Effector memory CD4-positive, alpha-beta T cell (primary cell): ENCODE measurements around the gene KIF21B.
"Not testable (repeated sequence)": the region's sequence is repeated elsewhere in the genome, so short reads cannot be mapped to it uniquely, and the experiment has no call there.

Experiments
- DNase-seq, 3 donors: peaks; one replicate each; pipeline ENCODE4 v3.0.0-alpha.2; 2020
- H3K27ac ChIP-seq: 2 replicates; pipeline ENCODE4 v1.7.0; 2013; ENCODE audit warnings: mild to moderate bottlenecking, low read length, moderate library complexity; ENCODE audit not compliant: insufficient read depth, poor library complexity, severe bottlenecking
- H3K27me3 ChIP-seq: replicated peaks from 2 replicates; pipeline ENCODE4 v1.7.0; 2013; ENCODE audit warnings: mild to moderate bottlenecking, low read length; ENCODE audit not compliant: insufficient read depth, control insufficient read depth, poor library complexity, severe bottlenecking
- H3K36me3 ChIP-seq: 2 replicates; pipeline ENCODE4 v1.7.0; 2013; ENCODE audit warnings: mild to moderate bottlenecking, low read length, moderate library complexity; ENCODE audit not compliant: control insufficient read depth, insufficient read depth
- H3K4me1 ChIP-seq: 2 replicates; pipeline ENCODE4 v1.7.0; 2013; ENCODE audit warnings: low read length, mild to moderate bottlenecking; ENCODE audit not compliant: control insufficient read depth, insufficient read depth, poor library complexity, severe bottlenecking
- H3K4me3 ChIP-seq: 2 replicates; pipeline ENCODE4 v1.7.0; 2013; ENCODE audit warnings: low read length, low read depth, mild to moderate bottlenecking; ENCODE audit not compliant: insufficient read depth, poor library complexity, severe bottlenecking
- H3K9me3 ChIP-seq: 2 replicates; pipeline ENCODE4 v1.7.0; 2013; ENCODE audit warnings: mild to moderate bottlenecking, low read length, moderate library complexity; ENCODE audit not compliant: control insufficient read depth

KIF21B gene

GRCh38 chr1:200966934-200967333 lies 56.6 kb downstream of the KIF21B start:
- H3K4me1 ChIP-seq, result no peaks in the 10 kb centered on the region
- H3K4me3 ChIP-seq, result no peak overlapping the region
- no peaks in the 10 kb centered on the region for H3K27me3 ChIP-seq
- no peak overlapping the region for H3K27ac ChIP-seq
- H3K36me3 ChIP-seq, result peaks cover 14% of the 10 kb centered on the region
- DNase-seq, result no peak
- H3K9me3 ChIP-seq, result no peaks in the 10 kb centered on the region

- no peaks in the 10 kb centered on the region for H3K9me3 ChIP-seq
- H3K4me1 ChIP-seq, result no peaks in the 10 kb centered on the region
- H3K27ac ChIP-seq, result no peak overlapping the region
- no peak overlapping the region for H3K4me3 ChIP-seq
- peaks cover 6% of the 10 kb centered on the region for H3K36me3 ChIP-seq
- DNase-seq, result no peak
- H3K27me3 ChIP-seq, result no peaks in the 10 kb centered on the region
Observed at GRCh38 chr1:200965111-200965805, 58.3 kb downstream of the KIF21B start.

GRCh38 chr1:200963888-200964287 lies 59.6 kb downstream of the KIF21B start:
- not testable (repeated sequence) for H3K4me1 ChIP-seq, H3K4me3 ChIP-seq, H3K27me3 ChIP-seq

GRCh38 chr1:200963076-200963475 lies 60.4 kb downstream of the KIF21B start:
- Histone ChIP-seq H3K9me3 (no peaks in the 10 kb centered on the region), H3K27ac (no peak overlapping the region), H3K4me3 (no peak overlapping the region), H3K27me3 (no peaks in the 10 kb centered on the region), H3K36me3 (no peaks in the 10 kb centered on the region), H3K4me1 (no peaks in the 10 kb centered on the region)
- DNase-seq, result no peak

More at GRCh38 chr1:200963888-200964287, 59.6 kb downstream of the KIF21B start:
- H3K9me3 ChIP-seq, H3K36me3 ChIP-seq, DNase-seq, H3K27ac ChIP-seq: not testable (repeated sequence)

- Histone ChIP-seq H3K9me3 (no peaks in the 10 kb centered on the region), H3K27ac (no peak overlapping the region), H3K36me3 (no peaks in the 10 kb centered on the region)
Observed at GRCh38 chr1:200962631-200963030, 60.9 kb downstream of the KIF21B start.

GRCh38 chr1:200962151-200962550 lies 61.4 kb downstream of the KIF21B start:
- H3K9me3 ChIP-seq, H3K4me3 ChIP-seq, H3K4me1 ChIP-seq, H3K36me3 ChIP-seq, H3K27me3 ChIP-seq, H3K27ac ChIP-seq, DNase-seq: not testable (repeated sequence)

More at GRCh38 chr1:200962631-200963030, 60.9 kb downstream of the KIF21B start:
- Histone ChIP-seq H3K4me1 (no peaks in the 10 kb centered on the region), H3K27me3 (no peaks in the 10 kb centered on the region), H3K4me3 (no peak overlapping the region)
- DNase-seq, result no peak

- no peaks in the 10 kb centered on the region for H3K9me3 ChIP-seq
- H3K4me1 ChIP-seq, result no peaks in the 10 kb centered on the region
- no peak overlapping the region for H3K4me3 ChIP-seq
- no peak overlapping the region for H3K27ac ChIP-seq
- no peaks in the 10 kb centered on the region for H3K27me3 ChIP-seq
- DNase-seq, result no peak
- no peaks in the 10 kb centered on the region for H3K36me3 ChIP-seq
Observed at GRCh38 chr1:200960948-200961340, 62.6 kb downstream of the KIF21B start.

- no peak for DNase-seq
- no peak overlapping the region for H3K27ac ChIP-seq
- no peaks in the 10 kb centered on the region for H3K27me3 ChIP-seq
- no peaks in the 10 kb centered on the region for H3K4me1 ChIP-seq
- no peak overlapping the region for H3K4me3 ChIP-seq
- H3K36me3 ChIP-seq, result no peaks in the 10 kb centered on the region
- no peaks in the 10 kb centered on the region for H3K9me3 ChIP-seq
Observed at GRCh38 chr1:200960236-200960947, 63.1 kb downstream of the KIF21B start.

DNA sequence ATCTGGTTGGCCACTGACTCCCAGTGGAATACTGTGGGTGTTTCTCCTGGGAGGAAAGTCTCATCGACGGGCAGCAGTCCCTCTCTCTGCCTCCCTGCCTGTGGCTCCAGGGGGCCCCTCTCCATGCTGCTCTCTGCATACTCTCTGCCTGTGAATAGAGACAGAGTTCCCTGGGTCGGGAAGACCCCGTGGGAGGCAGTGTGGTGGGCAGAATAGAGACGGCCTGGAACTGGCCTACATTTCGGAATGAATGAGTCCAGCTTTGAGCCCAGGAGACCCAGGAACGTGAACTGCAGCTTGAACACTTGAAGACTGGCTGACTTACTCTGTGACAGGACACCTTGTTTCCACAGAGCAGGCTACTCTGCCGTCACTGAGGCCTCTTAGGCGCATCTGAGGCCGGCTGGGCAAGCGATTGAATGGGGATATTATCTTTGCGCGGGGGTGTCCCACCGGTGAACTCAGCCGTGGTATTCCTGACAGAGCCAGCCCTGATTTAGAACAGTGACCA lies 64.0 kb downstream of the KIF21B start:
- H3K9me3 ChIP-seq, result no peaks in the 10 kb centered on the region
- H3K27me3 ChIP-seq, result no peaks in the 10 kb centered on the region
- DNase-seq, result no peak
- H3K4me3 ChIP-seq, result no peak overlapping the region
- H3K4me1 ChIP-seq, result no peaks in the 10 kb centered on the region
- H3K36me3 ChIP-seq, result no peaks in the 10 kb centered on the region
- no peak overlapping the region for H3K27ac ChIP-seq

DNA sequence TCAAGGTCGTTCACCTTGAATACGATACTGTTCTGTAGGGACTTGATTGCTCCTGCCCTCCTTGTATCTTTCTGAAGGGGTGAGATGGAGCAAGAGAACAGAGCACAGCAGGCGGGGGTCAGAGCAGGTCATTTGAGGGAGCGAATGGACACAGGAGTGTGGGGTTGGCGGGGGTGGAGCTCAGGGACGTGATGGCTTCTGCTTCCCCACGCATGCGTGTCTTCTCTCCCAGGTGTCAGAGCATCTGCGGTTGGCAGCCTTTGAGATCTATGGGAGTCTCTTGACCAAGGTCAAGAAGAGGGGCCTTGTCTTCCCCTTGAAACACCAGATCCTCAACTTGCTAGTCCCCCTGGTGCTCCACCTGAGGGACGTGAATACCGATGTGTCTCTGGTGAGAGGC lies 64.9 kb downstream of the KIF21B start:
- H3K4me1 ChIP-seq, result no peaks in the 10 kb centered on the region
- H3K36me3 ChIP-seq, result no peaks in the 10 kb centered on the region
- H3K9me3 ChIP-seq, result no peaks in the 10 kb centered on the region
- no peak overlapping the region for H3K27ac ChIP-seq
- no peaks in the 10 kb centered on the region for H3K27me3 ChIP-seq
- DNase-seq, result no peak
- no peak overlapping the region for H3K4me3 ChIP-seq
